Measurements from ENCODE around the gene MPZL2.

GRCh38 chr11:118223992-118224391 is 40.1 kb downstream of the MPZL2 start:
- TF ChIP-seq MEF2A (IDR thresholded peaks at IDR 0.05; ENCODE audit: insufficient read depth, low read depth, low read length) (no peak), ZNF592 (IDR thresholded peaks at IDR 0.05) (no peak), HDAC2 (IDR thresholded peaks at IDR 0.05) (no peak), EZH2 (IDR thresholded peaks at IDR 0.05; ENCODE audit: borderline replicate concordance, control insufficient read depth, low read depth, low read length) (no peak)

Measured in GM12878 (cell line).